GM18502 (cell line): ENCODE results near the gene KLF3.
"Not testable (repeated sequence)": the region's sequence is repeated elsewhere in the genome, so short reads cannot be mapped to it uniquely, and the experiment has no call there.

Source experiments
- ATAC-seq: cut with Tn5 transposase; IDR thresholded peaks from one replicate; pipeline ENCODE4 v1.9.1; 2021; ENCODE audit warnings: mild to moderate bottlenecking; ENCODE audit not compliant: unreplicated experiment, poor library complexity

KLF3 gene

DNA sequence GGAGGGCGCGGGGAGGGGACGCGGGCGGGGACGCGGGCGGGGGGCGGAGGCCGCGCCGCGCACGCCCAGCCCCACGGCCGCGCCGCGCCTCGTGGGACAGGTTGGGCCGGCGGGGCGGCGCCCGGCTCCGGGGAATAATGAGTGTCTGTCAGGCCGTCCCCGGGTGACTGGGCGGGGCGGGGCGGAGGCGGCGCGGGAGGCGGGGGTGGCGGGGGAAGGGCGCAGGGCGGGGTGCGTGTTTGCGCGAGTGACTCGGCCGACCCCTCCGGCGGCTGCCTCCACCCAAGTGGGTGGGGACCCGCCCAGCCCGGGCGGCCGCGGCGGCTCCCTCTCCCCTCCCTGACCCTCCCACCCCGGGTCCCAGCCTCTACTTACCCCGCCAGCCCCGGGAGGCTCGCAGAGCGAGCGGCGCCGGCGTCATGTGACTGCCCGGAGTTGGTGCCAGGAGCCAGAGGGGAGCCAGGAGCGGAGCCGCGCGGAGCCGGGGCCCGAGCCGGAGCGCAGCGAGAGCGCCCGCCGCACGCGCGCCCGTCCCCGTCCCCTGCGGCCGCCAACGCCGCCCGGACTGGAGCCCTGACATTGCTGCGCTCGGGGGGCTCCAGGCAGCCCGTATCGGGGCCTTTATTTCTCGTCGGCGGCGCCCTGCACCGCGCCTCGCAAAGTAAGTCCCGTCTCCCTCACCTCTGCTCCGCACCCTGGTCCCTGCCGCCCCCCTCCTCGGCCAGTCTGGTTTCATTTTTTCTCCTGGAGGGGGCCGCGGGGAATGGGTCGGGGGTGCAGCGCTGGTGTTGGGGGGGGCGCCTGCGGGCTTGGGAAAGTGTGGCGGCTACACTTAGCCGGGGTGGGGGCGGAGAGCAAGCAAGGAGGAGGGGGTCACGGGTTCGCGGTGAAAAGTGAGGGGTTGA lies at the start of gene KLF3:
Gene KLF3 (plus strand): TSS at position 399 of the 905 bp plus-strand sequence. CDS start 16,427 bp downstream, outside the sequence.
- peak; percentile 82 for ATAC-seq

DNA sequence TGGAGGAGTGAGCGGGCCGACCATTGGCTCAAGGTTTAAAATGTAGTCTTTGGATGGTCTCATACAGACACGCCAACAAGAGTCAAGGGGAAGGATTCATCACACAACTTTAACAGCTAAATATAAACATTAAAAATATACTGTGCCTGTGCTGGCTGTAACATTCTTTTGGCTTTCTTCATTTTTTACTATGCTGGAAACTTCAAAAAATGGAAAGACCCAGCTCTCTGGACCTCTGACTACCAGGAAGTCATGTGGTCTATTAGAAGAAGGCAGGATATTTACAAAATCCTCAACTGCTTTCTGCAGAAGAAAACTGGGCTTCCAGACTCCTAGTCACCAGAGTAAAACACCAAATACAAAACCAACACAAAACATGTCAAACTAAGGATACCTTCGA lies 49.8 kb upstream of the KLF3 start:
- ATAC-seq: no peak

DNA sequence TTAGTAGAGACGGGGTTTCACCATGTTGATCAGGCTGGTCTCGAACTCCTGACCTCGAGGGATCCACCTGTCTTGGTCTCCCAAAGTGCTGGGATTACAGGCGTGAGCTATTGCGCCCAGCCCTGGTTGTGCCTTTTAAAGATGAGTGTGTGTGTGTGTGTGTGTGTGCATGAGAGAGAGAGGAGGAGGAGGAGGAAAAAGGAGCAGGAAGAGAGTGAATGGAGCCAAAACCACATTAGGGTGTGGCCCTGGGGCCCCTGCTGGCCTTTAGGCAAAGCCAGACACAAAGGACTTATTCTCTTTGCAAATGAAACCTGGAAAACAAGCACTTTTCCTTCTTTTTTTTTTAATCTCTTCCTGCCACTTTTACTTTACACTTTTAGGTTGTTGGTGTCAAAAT lies 48.2 kb upstream of the KLF3 start:
- no peak for ATAC-seq

DNA sequence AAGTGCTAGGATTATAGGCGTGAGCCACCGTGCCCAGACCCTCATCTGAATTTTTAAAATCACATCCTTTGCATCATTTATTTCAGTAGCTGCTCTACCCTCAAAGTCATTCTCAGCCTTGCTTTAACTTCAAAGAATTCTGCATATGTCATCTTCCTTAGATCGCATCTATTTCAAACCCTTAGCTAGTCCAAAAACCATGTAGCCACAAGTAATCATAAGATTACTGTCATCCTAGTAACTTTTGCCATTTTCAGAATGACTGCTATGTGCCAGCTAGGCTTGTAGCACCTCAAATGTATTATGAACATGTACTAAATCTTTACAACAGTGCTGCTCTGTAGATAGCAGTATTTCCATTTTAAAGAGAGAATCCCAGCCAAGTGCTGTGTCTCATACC lies 45.5 kb upstream of the KLF3 start:
- ATAC-seq: no peak

DNA sequence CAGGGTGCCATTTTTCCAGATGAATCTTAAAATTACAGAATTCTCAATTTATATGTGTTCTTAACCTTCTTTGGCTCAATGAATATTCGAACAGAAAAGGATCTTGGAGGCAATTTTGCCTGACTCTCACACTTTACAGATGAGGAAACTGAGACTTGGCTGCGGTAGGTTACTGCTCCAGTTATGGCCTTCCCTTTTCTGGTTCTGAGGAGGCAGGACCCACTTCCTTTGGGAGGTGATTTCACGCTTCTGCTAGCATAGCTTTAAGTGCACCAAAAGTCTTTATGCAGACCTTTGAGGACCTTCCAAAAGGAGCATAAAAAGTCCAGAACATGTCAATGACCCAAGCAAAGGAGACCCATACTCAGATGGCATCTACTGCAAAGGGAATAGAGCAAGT lies 44.7 kb upstream of the KLF3 start:
- no peak for ATAC-seq

DNA sequence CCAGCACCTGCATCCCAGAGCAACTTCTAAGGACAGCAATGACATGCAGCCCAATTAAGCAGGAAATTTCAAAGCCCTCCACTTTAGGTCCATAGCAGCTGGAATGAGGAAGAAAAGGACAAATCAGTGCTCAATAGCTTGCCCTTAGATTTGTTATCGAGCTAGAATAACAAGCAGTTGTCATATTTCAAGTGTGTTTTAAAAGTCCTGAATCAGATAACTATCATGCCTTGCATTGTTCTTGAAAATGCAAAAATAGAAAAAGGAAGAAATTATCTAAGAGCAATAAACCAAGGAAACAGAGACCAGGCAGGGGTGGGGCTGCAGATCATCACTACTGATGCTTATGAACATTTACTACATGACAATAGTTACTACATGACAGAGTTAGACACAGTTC lies 43.9 kb upstream of the KLF3 start:
- no peak for ATAC-seq

DNA sequence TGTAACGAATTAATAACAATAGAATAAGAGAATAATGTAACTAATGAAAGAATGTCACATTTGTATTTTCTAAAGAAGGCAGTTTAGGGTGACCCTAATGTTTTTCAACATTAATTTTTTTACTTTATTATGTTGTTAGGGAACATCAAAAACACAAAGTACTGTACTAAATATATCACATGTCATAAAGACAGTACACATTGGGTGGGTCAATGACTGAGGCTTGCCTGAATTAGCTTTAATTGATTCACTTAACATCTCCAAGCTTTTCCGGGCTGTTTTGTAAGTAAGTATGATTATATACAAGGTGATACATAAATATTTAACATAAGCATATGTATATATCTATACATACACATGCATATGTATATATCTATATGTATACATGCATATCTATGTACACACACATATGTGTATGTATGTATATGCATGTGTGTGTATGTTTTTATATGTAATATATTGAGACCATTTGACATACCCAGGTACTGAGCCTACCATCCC lies 43.4 kb upstream of the KLF3 start:
- ATAC-seq: no peak

DNA sequence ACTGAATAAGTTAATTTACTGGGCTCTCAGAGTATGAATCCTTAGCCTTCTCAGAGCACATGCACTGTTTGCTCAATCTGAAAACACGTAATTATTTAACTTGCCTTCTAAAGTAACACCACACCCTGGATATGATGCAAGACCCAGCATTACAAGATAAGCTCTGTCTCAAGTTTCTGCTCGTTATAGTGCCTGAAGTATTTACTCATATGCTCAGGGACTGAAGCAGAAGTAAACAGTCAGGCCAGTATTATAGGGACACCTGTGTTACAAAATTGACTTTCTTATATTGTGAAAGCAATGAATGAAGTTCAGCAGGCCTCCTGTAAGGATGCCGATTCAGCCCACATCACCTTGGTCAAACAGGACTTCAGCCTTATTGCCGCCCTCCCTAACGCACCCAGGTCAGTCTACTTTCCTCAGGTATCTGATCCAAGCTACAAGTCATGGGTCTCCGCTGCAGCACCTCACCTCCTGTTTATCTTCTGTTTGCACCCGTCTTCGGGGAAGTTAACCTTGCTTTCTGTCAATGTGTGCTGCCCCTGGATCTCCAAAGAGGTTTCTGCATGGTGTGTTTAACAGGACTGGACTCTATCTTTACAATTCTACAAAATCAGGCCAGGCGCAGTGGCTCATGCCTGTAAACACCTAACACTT lies 42.8 kb upstream of the KLF3 start:
- no peak for ATAC-seq

DNA sequence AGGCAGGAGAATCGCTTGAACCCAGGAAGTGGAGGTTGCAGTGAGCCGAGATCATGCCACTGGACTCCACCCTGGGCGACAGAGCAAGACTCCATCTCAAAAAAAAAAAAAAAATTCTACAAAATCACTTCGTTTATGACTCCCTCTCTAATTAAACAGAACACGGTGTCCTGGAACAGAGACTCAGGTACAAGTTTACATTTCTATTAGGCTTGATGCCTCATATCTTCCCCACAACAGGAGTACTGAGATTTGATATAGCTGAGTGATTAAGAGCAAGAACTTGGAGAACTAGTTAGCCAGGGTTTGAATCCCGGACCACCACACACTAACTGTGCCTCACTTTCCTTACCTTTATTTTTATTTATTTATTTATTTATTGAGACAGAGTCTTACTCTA lies 42.2 kb upstream of the KLF3 start:
- ATAC-seq: no peak

DNA sequence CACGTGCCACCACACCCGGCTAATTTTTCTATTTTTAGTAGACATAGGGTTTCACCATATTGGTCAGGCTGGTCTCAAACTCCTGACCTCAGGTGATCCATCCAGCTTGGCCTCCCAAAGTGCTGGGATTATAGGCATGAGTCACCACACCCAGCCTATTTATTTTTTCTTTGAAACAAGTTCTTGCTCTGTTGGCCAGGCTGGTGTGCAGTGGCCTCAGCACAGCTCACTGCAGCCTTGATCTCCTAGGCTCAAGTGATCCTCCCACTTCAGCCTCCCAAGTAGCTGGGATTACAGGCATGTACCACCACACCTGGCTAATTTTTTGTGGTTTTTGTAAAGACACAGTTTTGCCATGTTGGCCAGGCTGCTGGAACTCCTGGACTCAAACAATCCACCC lies 41.7 kb upstream of the KLF3 start:
- ATAC-seq: not testable (repeated sequence)

DNA sequence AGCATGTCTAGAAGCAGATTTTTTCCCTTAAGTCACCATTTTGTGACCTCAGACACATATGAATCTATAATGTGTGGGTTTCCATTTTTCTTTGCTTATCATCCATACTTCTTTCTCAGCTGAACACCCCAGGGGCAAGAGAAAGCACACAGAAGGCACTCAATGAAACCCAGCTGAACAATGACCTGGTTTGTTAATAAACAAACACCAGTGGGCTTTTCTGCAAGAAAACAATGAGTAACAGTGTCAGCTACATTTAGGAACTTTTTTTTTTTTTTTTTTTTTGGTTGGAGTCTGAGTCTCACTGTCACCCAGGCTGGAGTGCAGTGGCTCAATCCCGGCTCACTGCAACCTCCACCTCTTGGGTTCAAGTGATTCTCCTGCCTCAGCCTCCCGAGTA lies 40.7 kb upstream of the KLF3 start:
- no peak for ATAC-seq

DNA sequence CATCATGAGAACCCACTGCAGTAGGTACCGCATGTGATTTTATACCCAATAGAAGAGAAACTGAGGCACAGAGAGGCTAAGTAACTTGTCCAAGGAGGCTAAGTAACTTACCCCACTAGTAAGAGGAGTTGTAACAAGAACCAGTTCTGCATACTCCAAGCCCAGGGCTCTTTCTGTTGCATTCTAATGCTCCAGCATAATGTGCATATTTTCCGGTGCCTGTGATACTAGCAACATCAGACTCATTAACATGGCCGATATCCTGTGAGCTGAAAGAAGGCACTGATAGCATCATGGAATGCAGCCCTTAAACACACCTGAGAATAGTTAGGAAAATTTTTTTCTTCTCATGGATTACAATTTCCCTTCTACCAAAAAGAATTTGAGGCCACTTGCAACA lies 39.7 kb upstream of the KLF3 start:
- no peak for ATAC-seq

DNA sequence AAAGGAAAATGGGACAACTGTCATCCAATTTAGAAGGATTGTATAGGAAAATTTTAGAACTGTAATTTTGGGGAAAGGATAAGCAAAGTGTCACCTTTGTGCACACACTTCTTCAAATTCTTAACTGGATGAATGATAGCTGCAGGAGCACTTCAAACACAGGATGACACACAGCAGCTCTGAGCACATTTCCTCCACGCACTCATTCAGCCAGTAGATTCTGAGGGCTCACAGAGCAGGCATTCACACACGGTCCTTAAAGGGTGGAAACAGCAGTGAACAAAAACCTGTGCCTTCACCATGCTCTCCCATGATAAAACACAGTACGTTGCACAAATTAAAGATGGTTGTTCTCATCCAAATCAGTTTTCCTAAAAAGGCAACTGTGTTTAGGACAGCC lies 38.5 kb upstream of the KLF3 start:
- ATAC-seq: no peak

DNA sequence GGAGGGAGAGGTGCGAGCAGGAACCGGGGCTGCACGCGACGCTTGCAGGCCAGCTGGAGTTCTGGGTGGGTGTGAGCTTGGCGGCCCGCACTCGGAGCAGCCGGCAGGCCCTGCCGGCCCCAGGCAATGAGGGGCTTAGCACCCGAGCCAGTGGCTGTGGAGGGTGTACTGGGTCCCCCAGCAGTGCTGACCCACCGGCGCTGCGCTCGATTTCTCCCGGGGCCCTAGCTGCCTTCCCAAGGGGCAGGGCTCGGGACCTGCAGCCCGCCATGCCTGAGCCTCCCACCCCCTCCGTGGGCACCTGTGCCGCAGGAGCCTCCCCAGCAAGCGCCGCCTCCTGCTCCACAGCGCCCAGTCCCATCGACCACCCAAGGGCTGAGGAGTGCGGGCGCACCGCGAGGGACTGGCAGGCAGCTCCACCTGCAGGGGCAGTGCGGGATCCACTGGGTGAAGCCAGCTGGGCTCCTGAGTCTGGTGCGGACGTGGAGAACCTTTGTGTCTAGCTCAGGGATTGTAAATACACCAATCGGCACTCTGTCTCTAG lies 37.0 kb upstream of the KLF3 start:
- not testable (repeated sequence) for ATAC-seq

DNA sequence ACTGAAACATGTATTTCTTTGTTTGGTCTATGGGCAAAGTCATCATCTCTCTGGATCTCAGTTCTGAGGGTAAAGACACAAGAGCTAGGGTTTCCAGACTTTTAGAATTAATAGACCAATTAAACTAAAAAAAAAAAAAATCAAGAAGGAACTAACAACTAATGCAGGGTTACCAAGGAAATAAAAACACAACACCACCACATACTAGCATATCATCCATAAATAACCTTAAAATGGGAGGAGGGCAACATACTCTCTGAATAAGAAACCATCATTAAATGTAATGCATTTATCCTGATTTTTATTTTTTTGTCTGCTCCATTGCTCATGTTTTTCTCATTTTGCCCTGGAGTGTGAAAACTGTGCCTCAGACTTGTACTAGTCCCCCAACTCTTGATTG lies 33.5 kb upstream of the KLF3 start:
- ATAC-seq: no peak

DNA sequence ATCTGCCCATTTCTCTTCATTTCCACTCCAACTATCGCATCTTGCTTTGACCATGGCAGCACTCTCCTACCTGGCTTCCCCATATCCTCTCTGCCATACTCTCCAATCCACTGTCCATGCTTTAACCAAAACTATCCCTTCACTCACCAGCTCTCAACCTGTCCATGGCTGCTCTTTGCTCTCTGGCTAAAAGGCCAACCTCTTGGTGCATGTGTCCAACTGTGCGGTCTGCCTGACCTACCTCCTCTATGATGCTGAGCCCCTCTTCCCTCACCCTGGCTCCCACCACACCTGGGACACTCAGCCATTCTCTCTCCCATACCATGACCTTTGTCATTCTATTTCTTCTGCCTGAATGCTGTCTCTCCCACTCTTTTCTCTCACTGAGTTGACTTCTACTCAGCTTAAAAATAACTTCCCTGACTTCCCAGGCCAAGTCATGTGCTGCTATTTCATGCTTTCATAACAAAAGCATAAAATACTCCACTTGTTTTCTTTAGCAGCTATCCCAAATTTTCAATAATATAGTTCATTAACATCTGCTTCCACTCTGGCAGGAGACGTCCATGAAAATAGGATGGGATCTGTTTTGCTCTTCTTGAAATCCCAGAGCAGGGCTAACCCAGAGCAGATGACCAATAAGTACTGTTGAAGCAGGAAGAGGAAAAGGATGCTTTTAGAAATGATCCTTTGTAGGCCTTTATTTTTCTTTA lies 29.8 kb upstream of the KLF3 start:
- no peak for ATAC-seq

DNA sequence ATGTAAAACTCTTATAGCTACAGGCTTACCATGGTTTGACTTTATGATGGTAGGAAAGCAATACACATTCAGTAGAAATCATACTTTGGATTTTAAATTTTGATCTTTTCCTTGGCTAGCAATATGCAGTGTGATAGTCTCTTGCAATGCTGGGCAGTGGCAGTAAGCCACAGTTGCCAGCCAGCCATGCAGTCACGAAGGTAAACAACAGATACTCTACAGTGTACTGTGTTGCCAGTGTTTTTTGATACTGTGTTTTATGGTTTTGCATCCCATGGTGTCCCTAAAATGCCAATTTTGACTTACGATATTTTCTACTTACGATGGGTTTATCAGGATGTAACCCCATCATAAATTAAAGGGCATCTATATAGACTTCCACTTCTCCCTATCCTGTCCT lies 24.8 kb upstream of the KLF3 start:
- no peak for ATAC-seq

DNA sequence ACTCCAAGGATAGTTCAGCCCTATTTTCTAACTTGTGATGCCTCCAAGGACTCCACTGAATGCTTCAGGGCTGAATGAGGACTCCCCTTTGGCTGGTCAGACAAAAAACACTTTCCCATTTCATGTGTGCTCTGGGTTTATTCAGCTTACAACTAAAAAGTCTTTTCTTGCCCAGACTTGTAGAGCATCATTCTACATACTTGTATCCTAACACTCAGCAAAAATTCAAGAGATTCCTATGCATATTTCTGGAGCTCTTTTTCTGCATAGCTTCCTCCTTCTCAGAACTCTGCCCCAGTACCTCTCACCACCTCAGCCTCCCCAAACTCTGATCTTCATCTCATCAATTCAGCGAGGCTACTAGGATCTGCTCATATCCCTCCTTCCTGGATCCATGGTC lies 22.2 kb upstream of the KLF3 start:
- no peak for ATAC-seq

DNA sequence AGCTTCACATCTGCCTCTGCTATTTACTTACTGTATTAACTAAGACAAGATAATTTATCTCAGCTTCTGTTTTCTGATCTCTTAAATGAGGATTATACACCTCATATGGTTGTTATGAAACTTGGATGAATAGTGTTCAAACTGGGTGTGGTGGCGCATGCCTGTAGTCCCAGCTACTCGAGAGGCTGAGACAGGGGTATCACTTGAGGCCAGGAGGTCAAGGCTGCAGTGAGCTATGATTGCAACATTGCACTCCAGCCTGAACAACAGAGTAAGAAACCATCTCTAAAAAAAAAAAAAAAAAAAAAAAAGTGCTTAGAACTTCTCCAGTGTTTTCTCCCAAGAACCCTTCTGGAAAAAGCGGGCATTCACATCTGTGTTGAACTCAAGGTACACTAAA lies 19.8 kb upstream of the KLF3 start:
- no peak for ATAC-seq

DNA sequence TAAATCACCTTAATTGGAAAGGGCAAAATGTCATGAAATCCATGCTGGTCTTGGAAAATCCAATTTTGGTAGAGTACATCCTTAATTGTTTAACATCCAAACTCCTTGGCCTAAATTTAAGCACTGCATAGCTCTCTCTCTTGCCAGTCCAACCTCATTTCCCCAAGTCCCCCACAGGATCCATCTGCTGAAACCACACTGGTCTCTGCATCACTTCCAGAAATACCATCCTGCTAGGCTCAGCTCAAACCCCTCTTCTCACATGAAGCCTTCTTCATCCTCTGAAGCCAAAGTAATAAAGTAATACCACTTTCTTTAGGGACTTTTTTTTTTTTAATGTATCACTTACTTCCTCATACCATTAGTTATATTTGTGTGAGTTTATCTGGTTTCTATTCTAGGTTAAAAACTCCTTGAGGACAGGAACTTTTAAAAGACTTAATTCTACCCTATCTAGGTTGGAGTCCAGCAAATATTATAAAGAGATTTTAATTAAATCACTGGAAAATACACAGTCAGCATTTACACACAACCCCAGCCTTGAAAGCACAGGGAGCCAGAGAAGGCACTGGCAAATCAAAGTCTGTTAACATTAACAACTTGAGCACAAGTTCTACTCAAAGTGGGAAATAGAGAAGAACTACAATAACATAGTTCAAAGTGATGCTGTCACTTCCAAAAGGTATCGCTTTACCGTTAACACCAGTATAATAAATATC lies 16.7 kb upstream of the KLF3 start:
- ATAC-seq: no peak
